Measurements from ENCODE around the gene PLCG2. TPM values are rescaled to one million over a fixed set of nuclear protein-coding genes. Genes with fewer than 3 reads are reported as not detected.

The PLCG2 gene
- polyA plus RNA-seq, 1 donor from 2014 or later: not detected

- Histone ChIP-seq H3K27ac (ENCODE audit: low read length) (no peak overlapping the region), H3K4me2 (ENCODE audit: low read length) (no peak overlapping the region), H2AFZ (ENCODE audit: low read depth, low read length) (no peak overlapping the region), H3K9me2 (ENCODE audit: insufficient read depth, low read length) (no peaks in the 10 kb centered on the region), H3K4me3 (ENCODE audit: low read length) (no peak overlapping the region), H3K79me2 (replicated peaks; ENCODE audit: insufficient read depth, low read length) (no peaks in the 10 kb centered on the region), H4K20me1 (ENCODE audit: insufficient read depth) (no peaks in the 10 kb centered on the region), H3K36me3 (ENCODE audit: insufficient read depth, low read length) (no peaks in the 10 kb centered on the region), H3K9me3 (ENCODE audit: low read length) (no peaks in the 10 kb centered on the region), H3K9ac (ENCODE audit: low read length) (no peak overlapping the region), H3F3A (ENCODE audit: insufficient read depth, low read length, poor library complexity, severe bottlenecking) (no peaks in the 10 kb centered on the region), H3K27me3 (ENCODE audit: insufficient read depth, low read depth, low read length) (peaks cover 21% of the 10 kb centered on the region)
- TF ChIP-seq MXI1 (conservative IDR thresholded peaks at IDR 0.05; ENCODE audit: poor library complexity, severe bottlenecking) (no peak), SMC3 (conservative IDR thresholded peaks at IDR 0.05; ENCODE audit: poor library complexity) (no peak)
These were observed 5.1 kb downstream of the PLCG2 start for GRCh38 chr16:81784072-81784795.

GRCh38 chr16:81785138-81785924, 6.2 kb downstream of the PLCG2 start:
- H3K36me3 ChIP-seq (ENCODE audit: insufficient read depth, low read length): no peaks in the 10 kb centered on the region
- H3K9me2 ChIP-seq (ENCODE audit: insufficient read depth, low read length): no peaks in the 10 kb centered on the region
- H3K9ac ChIP-seq (ENCODE audit: low read length): no peak overlapping the region
- no peaks in the 10 kb centered on the region for H3K79me2 ChIP-seq (replicated peaks; ENCODE audit: insufficient read depth, low read length)
- H4K20me1 ChIP-seq (ENCODE audit: insufficient read depth): no peaks in the 10 kb centered on the region
- H3F3A ChIP-seq (ENCODE audit: insufficient read depth, low read length, poor library complexity, severe bottlenecking): no peaks in the 10 kb centered on the region
- no peak overlapping the region for H3K27ac ChIP-seq (ENCODE audit: low read length)
- peaks cover 10% of the 10 kb centered on the region for H3K27me3 ChIP-seq (ENCODE audit: insufficient read depth, low read depth, low read length)
- no peak overlapping the region for H2AFZ ChIP-seq (ENCODE audit: low read depth, low read length)
- H3K4me3 ChIP-seq (ENCODE audit: low read length): no peak overlapping the region
- H3K4me2 ChIP-seq (ENCODE audit: low read length): no peak overlapping the region
- H3K9me3 ChIP-seq (ENCODE audit: low read length): no peaks in the 10 kb centered on the region
- no peak for TF ChIP-seq CTCF (IDR thresholded peaks at IDR 0.05; ENCODE audit: poor library complexity, severe bottlenecking)
- no peak for TF ChIP-seq POLR2AphosphoS5 (IDR thresholded peaks at IDR 0.05)
- no peak for TF ChIP-seq TAF1 (IDR thresholded peaks at IDR 0.05; ENCODE audit: low read depth)
- no peak for TF ChIP-seq REST (IDR thresholded peaks at IDR 0.05; ENCODE audit: borderline replicate concordance)
- TF ChIP-seq MXI1 (conservative IDR thresholded peaks at IDR 0.05; ENCODE audit: poor library complexity, severe bottlenecking): no peak
- no peak for TF ChIP-seq EP300 (conservative IDR thresholded peaks at IDR 0.05; ENCODE audit: poor library complexity, severe bottlenecking)
- TF ChIP-seq RAD21 (conservative IDR thresholded peaks at IDR 0.05): no peak
- no peak for TF ChIP-seq EZH2 (IDR thresholded peaks at IDR 0.05; ENCODE audit: borderline replicate concordance, insufficient read depth, low read length, poor library complexity, severe bottlenecking)
- no peak for TF ChIP-seq SMC3 (conservative IDR thresholded peaks at IDR 0.05; ENCODE audit: poor library complexity)
